GM19238 (cell line): ENCODE measurements around the gene DVL1.
A peak's percentile ranks its signal among the peaks of the same experiment; 100 is the strongest.
"Not testable (repeated sequence)": the region's sequence is repeated elsewhere in the genome, so short reads cannot be mapped to it uniquely, and the experiment has no call there.

Experiments
- DNase-seq: peaks from one replicate; pipeline ENCODE4 v3.0.0; 2011; ENCODE audit warnings: low spot score; ENCODE audit not compliant: insufficient read length

DVL1 gene

DNA sequence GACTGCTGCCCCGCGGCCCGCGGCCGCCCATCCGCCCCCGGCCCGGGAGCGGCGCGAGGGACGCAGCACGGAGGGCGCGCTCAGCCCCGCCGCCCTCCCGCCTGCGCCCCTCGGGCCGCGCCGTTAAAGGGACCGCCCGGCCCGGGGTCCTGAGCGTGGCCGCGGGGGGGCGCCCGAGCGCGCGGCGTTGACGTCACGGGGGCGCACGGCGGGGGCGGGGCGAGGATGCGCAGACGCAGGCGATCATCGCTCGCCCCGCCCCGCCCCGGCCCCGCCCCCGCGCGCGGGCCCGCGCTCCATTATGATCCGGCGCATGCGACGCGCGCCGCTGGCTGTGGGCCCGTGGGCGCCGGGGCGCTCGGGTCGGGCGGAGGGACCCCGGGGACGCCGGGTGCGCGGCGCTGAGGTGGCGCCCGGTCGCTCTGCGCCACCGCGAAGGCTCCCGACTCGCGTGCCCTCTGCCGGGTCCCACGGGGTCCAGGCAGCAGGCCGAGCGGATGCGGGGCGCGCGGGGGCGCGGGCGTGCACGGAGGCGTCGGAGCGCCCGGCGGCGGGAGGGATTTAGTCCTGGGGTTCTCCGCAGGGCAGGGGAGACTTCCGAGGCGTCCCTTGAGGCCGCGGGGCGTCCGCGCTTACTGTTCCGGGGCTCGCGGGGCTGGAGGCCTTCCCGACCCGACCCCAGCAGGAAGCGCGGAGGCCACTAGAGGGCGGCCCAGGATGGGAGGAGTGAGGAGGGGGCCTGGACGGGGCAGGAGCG, at the start of gene DVL1:
DVL1 (minus strand) TSS at position 163 of the 757 bp plus-strand sequence. CDS start 353 bp downstream, outside the sequence.
- peak; percentile 96 for DNase-seq

DNA sequence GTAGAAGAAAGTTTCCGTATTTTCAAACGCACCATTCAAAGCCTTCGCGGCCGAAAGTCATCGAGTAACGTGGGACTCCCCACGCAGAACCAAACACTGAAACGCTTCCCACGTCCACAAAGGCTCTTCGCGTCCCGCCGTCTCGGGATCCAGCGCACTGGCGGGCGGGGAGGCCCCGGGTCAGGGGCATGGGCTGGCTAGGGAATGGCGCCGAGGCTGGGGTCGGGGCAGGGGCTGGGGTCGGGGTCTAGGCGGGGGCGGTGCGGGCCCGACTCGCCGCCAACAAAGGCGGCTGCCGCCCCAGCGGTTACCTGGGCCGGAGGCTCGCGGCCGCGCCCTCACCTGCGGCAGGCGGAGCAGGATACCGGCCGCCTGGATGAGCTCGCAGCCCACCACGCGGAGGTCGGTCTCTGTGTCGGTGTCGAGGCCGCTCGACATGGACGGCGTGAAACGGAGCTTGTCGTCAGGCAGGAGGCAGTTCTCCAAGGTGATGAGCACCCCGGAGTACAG, 49.5 kb upstream of the DVL1 start:
- DNase-seq: no peak

DNA sequence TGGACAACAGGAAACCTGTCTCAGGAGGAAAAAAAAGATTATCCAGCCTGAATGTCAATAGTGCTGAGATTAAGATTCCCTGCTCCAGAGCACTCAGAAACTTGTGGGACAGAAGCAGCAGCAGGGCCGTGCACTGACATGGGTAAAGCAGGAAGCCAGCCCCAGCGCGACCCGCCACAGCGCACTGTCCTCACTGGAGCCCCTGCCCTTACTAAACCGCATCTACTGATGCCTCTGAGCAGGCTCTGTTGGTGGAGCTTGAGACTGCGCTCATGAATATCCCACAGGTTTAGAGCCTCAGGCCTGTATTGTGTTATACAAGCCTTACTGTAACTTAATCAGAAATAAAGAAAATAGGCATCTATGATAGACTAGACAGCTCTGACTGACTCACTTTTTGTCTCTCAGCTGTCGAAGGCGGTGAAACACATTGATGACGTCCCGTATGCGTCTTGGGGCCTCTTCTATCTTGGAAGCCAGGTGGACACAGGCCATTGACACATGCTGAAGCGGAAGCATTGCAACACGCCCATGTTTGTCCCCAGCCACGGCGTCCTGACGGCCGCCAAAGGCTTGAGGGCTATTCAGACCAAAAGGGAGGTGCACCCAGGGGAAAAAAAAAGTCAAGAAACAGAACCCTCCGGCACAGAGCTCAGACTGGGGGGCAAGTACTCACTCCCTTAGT, 48.8 kb upstream of the DVL1 start:
- no peak for DNase-seq

DNA sequence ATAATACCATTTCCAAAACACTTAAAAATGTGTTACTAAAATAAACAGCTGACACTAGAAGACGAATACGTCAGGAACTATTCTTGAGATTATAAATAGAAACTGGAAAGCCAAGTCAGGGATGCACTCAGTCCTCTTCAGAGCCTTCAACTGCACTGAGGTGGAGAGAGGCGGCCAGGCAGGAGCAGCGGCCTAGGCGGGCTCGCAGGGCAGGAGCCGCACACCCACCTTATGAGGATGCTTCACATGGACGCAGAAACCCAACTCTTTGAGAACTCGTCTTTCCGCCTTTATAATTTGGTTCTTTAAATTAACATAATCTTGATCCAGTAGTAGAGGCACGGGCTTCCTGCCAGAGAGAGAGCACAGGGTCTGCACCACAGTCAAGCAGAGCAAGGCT, 45.9 kb upstream of the DVL1 start:
- no peak for DNase-seq

DNA sequence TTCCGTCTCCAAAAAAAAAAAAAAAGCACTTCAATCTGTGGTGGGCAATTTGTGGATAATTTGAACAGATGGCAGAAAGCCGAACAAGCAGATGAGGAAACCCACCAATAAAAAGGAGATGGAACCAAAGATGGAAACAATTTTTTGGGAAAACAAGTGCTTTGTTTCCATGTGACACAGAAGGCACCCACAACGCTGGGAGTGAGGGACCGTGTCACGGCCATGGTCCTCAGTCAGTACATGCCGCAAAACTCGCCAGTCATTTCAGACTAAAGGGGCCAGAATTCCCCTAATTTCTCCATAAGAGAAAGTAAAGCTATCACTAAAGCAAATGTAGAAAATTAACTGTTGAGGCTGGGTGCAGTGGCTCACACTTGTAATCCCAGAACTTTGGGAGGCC, 44.9 kb upstream of the DVL1 start:
- no peak for DNase-seq

DNA sequence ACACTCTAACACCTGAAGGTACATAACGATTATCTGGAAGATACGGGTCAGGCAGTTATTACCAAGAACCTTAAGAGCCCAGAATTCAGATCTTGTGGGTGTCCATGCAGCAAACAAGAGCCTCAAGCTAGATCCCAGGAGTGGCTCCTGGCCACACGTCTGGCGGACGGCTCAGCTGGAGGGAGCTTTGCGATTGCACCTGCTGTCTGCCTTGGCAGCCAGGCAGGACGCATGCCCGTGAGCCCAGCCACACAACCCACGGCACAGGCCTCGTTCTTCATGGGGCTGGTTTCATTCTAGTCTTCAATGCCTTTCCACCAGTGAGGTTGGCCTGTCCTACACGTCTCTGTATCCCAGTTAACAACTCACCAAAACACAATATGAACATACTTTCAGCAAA, 44.2 kb upstream of the DVL1 start:
- no peak for DNase-seq

DNA sequence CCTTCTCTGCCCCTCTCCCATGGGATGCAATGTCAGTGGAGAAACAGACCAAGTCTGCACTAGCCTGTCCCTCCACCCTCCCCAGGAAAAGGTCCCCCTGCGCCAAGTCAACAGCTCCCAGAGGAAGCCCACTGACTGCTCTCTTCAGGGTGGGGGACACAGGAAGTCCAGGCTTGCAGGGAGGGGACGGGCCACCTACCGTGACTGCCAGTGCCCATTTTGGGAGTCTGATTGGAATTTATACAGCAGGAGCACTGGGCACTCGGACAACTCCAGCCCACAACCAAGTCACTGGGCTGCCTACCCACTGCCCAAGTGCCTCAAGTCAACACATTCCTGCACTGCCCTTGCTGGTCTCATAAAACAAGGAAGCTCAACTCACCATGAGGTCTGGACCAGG, 43.8 kb upstream of the DVL1 start:
- DNase-seq: no peak

DNA sequence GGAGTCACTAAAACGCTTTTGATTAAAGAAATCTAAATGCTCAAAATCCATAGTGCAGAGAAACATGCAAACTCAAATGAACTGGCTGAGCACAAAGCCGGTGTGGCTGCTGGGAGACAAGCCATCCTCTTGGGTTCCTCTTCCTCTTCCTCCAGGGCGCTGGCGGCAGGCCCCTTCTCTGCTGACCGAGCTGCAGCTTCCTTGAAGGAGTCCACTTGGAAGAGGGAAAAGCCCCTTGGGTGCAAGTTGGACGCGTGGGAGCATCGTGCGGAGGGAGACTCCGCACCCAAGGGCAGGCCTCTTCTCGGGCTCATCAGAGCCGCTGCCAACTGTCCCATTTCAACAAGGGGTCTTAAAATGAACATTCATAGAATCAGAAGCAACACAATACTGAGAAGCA, 42.0 kb upstream of the DVL1 start:
- DNase-seq: no peak

DNA sequence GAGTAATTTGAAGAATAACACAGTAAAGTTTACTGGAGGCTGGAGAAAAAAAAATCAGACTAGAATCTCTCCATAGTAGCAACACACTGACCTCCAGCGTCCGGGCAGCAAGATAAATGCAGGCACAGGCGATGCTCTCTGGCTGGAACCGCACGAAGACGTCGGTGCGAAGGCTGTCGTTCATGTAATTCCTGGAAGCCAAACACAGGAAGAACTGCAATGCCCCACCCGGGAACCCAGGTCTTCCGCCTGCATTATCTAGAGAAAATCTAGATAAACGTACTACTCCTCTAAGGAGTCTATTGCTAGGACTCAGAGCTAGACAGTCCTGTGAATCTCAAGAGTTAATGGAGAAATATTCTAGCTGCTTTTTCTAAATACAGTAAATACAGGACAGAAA, 41.5 kb upstream of the DVL1 start:
- no peak for DNase-seq

DNA sequence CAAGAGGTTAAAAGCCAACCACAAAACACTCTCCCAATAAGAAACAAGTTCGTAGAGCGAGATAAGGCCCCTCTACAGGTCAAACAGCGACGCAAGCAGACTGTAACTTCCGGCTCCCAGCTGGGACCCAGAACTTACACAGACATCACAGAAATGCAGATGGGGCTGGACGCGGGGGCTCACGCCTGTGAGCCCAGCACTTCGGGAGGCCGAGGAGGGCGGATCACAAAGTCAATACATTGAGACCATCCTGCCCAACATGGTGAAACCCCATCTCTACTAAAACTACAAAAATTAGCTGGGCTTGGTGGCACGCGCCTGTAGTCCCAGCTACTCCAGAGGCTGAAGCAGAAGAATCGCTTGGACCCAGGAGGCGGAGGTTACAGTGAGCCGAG, 38.9 kb upstream of the DVL1 start:
- no peak for DNase-seq

DNA sequence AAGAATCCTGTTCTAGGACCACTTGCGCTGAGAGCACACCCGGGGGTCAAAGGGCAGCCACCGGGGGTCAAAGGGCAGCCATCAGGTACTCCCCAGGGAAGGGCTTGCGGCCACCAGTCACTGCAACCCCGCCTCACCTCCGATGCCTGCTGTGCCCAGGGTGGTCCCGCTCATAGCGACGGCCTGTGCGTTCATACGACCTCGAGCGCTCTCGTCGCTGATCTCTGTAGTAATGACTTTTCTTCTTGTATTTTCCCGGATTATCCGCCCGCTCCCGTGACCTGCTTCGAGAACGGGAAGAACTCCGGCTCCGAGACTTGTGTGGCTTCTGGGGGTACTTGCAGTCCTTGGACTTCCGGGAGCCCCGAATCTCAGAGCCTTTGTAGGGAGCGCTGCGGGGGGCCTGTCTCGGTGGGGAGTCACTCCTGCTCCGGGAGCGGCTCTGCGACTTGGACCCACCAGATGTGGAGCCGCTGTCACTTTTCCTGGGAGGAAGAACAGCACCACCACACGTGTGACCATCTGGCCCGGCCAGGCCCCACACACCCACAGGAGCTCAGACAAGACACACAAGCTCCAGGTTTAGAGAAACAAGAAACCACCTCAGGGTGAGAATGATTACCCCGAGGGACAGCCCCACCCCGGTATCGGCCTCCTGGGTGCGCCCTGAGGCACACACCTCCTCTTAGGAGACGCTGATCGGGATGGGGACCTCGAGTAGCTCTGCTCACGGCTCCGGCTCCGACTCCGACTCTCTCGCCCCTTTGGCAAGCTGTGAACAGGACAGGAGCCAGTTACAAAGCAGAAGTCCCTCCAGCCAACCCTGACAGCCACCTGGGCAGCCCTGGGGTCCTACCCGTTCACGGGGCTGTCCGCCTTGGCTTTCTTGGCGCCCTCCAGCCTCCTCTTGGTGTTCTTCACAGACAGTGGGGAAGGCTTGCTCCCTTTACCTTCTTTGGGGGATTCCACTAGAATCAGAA, 38.2 kb upstream of the DVL1 start:
- no peak for DNase-seq

DNA sequence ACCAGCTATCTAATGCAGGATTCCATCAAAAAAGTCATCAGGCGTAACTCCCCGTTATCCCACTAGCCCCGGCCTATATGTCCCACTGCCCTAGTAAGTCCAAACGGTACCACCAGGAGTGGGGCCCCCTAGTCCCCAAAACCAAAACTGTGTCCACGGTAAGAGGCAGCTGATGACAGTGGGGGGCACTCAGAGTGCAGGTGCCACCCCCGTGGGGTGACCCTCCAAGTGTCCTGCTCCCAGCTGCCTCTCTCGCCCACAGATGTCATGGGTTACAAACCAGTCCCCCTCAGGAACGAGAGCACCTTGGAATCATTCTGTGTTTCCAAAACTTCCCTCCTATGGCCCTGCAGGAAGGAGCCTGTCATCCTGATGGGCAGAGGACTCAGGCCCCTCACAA, 36.7 kb upstream of the DVL1 start:
- no peak for DNase-seq

DNA sequence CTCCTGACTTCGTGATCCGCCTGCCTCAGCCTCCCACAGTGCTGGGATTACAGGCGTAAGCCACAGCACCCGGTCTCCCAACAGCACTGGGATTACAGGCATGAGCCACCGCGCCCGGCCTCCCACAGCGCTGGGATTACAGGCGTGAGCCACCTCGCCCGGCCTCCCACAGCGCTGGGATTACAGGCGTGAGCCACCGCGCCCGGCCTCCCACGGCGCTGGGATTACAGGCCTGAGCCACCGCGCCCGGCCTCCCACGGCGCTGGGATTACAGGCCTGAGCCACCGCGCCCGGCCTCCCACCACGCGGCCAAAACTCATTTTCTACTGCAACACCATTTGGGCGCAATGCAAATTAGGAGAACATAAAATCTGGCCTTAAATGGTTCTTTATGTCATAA, 36.1 kb upstream of the DVL1 start:
- not testable (repeated sequence) for DNase-seq

DNA sequence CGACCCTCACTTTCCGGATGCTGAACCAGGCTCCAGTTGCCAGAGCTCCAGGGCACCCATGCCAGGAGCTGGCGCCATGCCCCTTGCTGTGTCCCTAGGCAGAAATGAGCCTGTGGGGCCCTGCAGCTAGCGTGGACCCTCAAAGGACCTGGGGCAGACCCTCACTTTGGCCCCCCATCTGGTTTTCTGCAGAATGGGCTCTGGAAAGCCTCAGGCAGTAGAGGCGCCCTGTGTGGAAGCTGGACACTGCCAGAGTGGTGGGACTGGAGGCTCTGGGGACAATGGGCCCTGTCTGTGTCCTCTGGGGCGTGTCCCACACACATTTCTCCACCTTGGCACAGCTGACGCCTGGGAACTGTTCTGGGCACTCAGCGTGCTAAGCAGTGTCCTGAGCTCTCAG, 32.1 kb upstream of the DVL1 start:
- no peak for DNase-seq

DNA sequence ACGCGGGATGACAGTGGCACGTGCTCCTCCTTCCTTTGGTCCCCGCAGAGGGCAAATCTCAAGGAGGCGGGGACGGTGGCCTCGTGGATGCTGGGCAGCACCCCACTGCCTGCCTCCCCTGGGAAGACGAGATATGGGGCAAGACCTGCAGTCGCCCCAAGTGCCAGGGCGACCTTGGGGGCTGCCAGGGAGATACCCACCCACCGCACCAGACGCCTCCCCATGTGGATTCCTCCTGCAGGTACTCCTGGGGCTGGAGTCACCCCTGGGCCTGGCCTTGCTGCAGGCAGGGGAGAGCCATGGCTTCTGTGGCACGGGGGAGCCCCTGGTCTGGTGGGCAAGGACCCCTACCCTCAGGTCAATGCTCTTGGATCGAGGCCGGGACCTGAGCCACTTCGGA, 31.6 kb upstream of the DVL1 start:
- DNase-seq: no peak

DNA sequence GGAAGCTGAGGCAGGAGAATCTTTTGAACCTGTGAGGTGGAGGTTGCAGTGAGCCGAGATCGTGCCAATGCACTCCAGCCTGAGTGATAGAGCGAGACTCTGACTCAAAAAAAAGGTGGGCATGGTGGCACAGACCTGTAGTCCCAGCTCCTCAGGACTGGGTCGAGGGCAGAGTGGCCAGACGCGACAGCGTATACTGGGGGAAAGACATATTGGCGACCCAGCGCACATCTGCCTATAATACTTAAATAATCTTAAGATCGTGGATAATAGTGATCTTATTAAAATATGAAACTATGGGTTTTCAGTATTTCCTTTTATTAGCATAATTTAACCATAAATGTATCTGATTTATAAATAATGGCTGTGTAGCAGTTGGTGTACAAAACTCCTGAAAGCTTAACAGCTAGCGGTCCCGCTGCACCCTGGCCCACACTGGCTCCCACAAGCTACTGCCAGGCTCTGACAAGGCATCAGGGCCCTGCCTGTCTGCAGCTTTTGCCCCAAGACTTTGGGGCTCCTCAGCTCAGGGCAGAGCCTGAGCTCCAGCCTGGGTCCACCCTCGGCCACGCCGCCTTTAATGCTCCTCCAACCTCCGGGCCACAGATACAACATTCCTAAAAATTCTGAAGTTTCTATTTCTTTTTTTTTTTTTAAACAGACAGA, 28.5 kb upstream of the DVL1 start:
- DNase-seq: no peak

DNA sequence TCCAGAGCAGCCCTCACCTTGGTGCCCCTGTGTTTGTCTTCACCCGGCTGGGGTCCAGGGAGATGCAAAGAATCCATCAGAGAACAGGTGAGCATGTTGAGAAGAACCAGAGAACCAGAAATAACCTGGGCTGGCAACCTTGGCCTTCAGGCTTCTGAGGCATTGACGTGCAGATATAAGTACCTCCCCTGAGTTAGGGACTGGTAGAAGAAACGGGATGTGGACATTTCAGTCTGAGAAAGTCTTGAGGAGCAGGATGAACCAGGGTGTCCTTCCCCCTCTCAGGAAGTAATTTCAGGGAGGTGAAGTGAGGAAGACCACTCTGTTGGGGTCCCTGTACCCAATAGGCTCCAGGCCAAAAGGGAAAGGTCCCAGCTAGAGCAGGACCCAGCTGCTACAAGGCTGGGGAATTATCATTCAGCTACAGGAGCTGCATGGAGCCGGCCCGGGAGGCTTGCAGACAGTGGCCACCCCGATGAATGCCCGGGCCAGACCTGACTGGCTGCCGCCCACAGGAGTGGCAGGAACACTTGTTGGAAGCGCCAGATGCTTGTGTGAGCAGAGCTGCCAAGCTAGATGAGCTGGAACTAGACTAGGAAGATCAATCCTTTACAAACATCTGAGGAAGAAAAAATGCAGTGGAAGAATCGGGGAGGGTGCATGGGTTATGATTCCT, 27.5 kb upstream of the DVL1 start:
- no peak for DNase-seq

DNA sequence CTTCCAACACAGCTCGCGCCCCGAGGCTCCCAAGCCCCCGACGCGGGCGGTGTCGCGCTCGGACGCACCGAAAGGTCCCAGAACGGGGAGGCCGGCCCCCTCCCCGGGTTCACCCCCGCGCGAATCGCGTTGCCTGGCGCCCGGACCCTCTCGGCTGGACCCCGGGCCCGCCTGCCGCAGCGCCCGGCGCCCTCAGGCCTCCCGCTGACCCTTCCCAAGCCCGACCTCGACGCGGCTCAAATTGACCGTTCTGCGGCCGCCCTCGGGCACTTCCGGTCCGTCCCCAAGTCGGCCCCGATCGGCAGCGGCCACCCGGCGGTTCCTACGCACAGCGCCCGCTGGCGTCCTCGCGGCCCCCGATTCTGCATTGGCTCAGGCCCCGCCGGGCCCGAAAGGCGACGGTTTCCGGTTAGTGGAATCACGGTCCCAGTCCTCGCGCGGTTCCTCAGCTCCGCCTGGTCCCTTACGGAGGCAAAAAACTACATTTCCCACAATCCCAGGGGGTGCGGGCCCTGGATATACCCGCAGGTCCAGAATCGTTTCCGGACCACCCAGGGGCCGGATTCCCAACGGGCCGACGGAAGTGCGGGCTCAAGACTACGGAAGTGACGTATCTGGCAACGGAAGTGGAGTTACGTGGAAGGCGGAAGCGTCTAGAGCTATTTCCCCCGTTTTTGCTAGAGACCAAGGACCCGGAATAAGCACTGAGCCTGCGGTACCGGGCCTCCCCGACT, 25.9 kb upstream of the DVL1 start, which contains the start of gene AURKAIP1:
AURKAIP1 (minus strand) TSS at position 279 of the 734 bp plus-strand sequence. CDS start 451 bp downstream, outside the sequence.
- DNase-seq: peak; percentile 99

DNA sequence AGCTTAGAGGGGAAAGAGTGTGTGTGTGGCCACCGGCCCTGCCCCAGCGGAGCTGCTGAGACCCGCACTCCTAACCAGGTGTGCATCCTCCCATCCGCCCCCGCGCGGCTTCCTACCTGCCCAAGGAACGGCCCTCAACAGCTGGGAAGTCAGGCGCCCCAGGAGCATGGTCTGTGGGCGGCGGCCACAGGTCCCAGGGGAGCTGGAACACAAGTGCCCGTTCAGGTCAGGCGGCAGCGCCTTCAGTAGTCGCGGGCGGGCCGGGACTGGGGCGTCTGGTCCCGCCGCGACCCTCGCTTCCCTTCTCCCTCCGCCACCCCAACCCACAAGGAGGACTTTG, 25.3 kb upstream of the DVL1 start:
- DNase-seq: no peak
